ENCODE measurements around the gene LTBP1.

The LTBP1 gene

GRCh38 chr2:33388996-33389395 lies 442.2 kb downstream of the LTBP1 start:
- no peak for DNase-seq (ENCODE audit: low read depth)

- DNase-seq (ENCODE audit: low read depth): peak; percentile 40
Observed at GRCh38 chr2:33389695-33390094, 442.9 kb downstream of the LTBP1 start.

DNA sequence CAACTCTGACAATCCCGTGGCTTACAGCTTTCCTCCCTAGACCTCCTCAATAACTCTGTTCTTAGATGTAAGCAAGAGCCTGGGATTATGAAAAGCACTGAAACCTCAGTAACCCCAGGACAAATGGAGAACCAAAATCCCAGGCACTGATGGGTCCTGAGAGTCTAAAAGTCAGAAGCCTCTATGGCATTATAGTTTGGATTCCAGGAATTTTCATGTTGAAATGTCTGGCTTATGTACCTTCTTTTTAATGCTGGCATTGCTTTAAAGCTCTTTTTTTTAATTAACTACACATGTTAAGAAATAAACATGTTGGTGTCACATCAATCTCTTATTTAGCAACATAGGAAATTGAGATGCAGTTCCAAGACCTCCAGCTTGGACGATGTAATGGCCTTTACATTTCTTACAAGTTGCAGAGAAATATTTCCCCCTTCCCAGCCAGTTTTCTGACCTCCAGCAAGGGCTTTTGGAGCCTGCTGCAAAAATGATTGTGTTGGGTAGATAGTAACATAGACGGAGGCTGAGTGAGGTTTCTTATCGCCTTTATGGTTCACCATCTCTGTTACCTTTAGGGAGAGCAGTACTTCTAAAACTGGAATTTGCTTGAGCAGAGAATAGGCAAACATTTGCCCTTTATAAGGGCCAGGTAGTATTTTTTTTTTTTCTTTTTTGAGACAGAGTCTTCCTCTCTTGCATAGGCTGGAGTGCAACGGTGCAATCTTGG lies 444.9 kb downstream of the LTBP1 start:
- DNase-seq (ENCODE audit: low read depth): peak; percentile 96

DNA sequence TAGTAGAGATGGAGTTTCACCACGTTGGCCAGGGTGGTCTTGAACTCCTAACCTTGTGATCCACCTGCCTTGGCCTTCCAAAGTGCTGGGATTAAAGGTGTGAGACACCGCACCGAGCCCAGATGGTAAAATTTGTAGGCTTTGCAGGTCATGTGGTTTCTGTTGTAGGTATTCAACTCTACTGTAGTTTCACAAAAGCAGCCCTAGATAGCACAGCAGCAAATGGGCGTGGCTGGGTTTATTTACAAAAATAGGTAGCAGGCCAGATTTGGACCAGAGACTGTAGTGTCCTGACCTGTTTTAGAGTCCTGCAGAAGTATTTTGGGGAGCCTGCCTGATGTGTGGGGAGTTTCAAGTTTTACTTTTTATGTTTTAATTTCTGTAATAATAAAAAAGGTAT lies 445.6 kb downstream of the LTBP1 start:
- no peak for DNase-seq (ENCODE audit: low read depth)

- DNase-seq (ENCODE audit: low read depth): no peak
Observed at GRCh38 chr2:33395034-33395433, 448.3 kb downstream of the LTBP1 start.

DNA sequence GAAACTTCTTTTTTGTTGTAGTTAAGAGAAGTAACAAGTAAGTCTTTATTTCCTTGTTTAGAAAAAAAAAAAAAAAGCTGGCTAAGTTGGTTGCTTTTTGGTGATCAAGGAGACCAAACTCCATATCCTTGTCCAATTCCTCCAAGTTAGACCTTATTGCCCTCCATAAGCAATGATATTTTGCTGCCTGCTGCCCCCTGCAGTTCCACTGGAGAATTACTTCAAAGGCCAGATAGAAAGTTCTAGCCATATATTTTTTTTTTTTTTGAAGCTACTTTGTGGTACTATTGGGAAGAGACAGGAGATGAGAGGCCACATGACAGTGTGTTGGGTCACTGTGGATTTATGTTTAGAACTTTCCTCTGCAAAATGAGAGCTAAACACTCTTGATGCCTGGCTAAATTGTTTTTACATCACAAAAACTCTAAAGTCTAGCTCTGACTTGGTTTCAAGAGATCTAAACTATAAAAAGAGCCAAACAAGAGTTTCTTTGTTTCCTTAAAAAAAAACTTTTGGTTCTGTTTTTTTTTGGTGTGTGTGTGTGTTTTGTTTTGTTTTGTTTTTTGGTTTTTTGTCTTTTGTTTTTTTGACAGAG lies 449.0 kb downstream of the LTBP1 start:
- peak; percentile 69 for DNase-seq (ENCODE audit: low read depth)

DNA sequence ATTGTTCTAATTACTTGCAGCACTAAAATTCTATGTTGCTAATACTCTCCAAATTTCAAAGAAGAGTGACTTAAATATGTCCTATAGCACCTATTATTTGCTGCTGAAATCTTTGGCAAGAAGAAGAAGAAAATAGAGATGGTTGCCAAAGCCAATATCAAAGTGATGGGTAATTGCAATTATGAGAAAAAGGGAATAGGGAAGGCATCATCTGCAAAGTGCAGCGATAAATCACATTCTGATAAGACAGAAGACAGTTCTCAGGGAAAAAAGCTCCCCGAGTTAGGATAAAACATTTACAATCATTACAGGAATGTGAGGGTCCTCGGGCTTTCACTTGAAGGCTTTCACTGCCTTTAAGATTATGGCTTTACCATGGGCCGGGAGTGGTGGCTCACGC lies 457.6 kb downstream of the LTBP1 start:
- DNase-seq (ENCODE audit: low read depth): no peak

- DNase-seq (ENCODE audit: low read depth): peak; percentile 22
Observed at GRCh38 chr2:33406622-33407021, 459.9 kb downstream of the LTBP1 start.

- no peak for DNase-seq (ENCODE audit: low read depth)
Observed at GRCh38 chr2:33408109-33408508, 461.4 kb downstream of the LTBP1 start.

- DNase-seq (ENCODE audit: low read depth): no peak
Observed at GRCh38 chr2:33409417-33409955, 462.7 kb downstream of the LTBP1 start.

DNA sequence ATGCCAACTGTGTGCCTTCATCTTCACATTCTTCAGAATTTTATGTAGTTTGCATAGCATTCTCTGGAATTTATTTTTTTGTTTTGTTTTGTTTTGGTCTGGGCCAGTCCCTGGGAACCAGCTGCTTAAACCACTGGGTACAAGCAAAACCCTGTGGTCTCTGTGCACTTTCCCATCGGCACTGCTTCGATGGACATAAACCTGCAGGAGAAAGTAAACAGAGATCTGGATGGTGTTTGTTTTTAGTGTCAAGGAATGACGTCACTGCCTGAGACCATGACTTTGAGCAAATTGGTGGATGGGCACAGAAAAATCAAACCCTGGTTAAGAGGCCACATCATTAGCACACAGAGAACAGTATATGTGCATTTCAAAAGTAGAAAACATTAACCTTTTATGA lies 465.0 kb downstream of the LTBP1 start:
- peak; percentile 97 for DNase-seq (ENCODE audit: low read depth)

DNA sequence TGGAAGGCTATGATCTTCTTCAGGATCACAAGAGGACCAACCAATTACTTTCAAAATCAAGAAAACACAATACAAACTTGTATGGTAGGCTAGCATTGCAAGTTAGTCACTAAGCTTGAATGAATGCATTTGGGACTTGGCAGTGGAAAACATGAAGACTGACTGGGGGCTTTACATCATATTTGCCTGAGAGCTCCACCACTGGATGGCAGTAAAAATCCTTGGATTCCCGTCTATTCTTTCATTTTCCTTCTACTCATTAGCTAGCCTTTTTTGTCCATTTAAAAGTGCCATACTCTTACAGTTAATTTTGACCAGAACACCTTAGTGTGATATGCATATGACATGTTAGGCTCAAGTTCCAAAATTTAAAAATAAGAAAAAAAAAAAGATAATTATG lies 466.2 kb downstream of the LTBP1 start:
- peak; percentile 75 for DNase-seq (ENCODE audit: low read depth)

DNA sequence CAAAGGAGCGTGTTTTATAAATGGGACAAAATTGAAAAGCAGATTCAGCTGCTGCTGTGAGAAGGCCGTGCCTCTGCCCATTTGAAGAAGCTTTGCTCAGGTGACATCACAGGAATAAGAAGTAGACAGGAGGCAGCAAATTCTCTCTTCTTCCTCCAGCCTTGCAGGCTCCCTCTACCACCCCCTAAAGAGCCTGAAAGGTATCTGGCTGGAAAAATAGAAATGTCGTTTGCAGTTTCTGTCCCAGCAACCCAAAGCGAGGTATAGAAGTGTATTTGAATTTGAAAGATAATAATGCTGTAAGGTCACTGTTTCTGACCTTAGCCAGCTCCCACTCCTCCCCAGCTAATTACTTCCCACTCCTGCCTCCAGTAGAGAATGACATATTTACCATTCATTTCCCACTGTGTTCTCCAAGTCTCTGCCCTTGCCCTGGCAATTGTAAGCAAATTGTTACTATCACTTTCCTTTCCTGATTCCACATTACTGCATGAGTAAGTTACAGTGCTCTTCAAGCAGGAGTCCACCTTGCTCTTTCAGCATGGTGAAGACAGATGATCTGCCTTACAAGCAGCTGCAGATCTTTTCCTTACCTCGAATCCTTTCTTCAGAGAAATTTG lies 472.9 kb downstream of the LTBP1 start:
- no peak for DNase-seq (ENCODE audit: low read depth)

DNA sequence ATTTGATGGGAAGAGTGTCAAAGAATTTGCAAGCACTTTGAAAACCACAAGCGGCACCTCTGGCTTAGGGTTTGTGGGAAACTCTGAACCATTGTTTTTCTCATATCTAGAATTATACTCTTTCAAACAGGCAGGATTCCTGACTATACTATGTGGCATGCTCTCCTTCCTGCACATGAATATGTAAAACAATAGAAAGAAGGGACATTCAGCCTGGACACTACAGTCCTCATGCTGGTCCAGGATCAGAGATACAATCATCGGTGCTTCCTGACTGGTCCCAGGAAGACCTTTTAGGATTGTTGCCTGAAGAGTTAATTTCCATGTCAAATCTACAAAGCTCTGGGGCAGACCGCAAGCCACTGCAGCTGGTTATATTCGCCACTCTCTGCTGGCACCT lies 474.0 kb downstream of the LTBP1 start:
- DNase-seq (ENCODE audit: low read depth): no peak

DNA sequence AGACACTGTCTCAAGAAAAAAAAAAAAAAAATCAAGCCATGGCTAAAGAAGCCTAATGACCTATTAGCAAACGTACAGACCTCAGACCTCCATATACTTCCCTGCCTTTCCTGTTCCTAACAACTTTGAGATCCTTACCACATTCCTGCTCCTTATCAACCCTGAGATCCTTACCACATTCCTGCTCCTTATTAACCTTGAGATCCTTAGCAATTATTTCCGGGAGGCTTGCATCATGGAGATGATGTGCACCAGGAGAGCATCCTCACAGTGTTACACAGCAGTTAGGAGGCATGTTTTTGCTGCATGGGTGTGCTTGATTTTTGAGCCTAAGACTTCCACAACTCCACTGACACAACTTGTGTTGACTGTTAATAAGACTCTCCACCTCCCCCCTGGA lies 475.1 kb downstream of the LTBP1 start:
- DNase-seq (ENCODE audit: low read depth): no peak

- no peak for DNase-seq (ENCODE audit: low read depth)
Observed at GRCh38 chr2:33425161-33425560, 478.4 kb downstream of the LTBP1 start.

DNA sequence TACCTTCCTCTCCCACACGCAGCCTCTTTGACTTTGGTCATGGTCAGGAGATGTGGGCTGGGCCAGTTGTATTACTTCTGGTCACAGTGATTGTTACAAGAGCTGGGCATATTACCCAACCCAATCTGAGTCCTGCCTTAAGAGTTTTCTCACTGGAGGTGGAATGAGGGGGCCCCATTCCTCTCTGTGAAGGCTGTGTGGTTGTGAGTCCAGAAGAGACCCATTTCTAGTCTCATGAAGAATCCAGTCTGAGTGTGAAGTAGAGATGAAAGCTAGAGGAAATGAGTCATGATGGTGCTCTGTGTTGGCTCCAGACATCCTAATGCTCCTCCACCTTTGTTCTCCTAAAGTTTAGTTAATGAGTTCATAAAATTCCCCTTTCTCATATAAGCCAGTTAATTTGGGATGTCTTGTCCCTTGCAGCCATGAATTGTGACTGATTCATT lies 478.9 kb downstream of the LTBP1 start:
- no peak for DNase-seq (ENCODE audit: low read depth)

DNA sequence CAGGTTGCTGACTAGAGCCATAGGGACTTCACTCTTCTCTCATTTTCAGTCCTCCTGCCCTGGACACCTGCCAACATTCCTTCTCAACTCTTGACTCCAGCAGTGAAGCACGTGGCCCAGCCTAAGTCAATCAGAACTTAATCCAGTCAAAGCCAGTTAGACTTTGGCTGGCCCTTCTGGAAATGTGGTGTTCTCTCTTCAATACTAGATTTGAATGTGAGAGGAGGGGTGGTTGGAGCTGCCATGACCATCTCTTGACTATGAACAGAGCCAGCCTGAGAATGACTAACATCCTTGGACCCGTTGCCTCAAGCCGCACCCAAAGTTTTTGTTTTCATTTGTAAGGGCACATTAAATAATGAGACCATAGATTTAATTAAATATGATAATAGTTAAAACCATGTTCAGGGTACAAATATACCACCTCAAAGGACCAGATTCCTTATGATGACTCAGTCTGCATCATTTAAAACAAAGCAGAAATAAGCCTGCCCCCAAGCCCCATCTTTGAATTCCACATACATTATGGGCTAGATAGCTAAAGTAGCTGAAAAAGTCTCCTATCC lies 480.0 kb downstream of the LTBP1 start:
- peak; percentile 92 for DNase-seq (ENCODE audit: low read depth)

DNA sequence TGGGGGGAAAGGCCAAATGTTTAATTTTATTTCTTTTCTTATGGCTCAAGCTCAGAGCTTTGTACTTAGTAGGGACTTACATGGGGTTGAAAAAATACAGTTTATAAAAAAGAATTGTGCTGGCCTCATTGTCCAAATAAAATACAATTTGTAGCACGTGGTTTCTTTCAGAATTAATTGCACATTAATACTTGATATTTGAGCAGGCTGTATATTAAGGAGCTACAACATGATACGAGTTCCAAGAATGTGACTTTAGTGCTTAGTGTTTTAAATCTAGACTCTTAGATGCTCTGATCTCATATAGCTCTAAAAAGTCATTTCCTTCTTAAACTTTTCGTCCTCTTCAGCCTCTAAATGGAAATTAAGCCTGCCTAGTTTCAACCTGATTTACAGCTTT lies 483.3 kb downstream of the LTBP1 start:
- DNase-seq (ENCODE audit: low read depth): no peak

DNA sequence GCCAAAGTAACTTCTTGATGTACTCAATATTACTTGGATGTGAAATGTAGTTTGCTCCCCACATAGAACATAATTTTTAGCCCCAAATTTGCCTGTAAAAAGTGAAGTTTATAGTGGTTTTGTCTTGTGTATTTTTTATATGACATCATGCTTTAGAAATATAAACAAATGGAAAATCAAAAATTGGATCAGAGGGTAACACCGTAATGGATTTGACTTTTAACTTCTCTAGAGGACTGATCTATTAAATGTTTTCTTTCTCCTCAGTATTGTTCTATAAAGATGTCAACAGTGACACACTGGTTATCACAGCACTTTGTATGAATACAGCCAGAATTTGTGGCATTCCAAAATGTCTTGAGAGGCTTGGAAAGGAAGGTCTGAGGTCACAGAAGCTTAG lies 484.1 kb downstream of the LTBP1 start:
- DNase-seq (ENCODE audit: low read depth): no peak

- peak; percentile 72 for DNase-seq (ENCODE audit: low read depth)
Observed at GRCh38 chr2:33432871-33433270, 486.1 kb downstream of the LTBP1 start.

DNA sequence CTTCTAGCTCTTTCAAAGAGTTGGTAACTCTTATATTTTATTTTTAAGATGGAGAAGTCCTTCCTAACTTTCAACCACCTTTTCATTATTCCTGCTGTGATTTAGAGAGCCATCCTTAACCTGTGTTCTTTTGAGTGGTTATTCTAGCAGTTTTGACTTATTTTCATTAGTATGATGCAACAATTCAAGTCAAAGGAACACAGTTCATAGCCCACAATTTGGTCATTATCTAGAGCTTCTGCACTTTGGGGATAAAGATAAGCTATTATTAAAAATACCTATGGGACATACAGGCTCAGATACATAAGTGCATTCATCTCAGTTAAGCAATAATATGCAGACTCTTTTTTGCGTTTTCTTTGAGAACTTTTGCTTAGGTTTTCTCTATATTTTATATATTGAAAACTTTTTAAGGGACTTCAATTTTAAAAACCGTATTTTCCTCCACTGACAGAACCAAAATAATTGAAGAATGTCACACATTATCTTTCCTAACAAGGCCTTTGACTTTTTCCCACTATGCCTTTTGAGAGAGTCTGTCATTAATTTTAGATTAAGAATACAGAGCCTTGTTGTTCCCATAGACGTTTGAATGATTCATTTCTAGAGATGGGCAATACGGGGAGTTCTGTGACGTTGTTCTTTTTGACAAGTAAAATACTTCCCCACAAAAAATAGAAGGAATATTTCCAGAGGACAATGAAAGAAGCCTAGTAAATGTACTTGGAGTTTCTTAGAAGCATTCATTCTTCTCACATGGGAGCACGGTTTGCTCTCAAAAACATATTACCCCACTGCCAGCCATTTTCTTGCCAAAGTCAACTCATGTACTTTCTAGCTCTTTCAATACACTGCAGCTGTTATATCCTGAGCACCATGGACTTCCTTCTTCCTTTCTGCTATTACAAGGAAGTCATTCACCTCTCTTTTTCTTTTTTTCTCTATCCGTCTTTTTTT lies 486.8 kb downstream of the LTBP1 start:
- peak; percentile 30 for DNase-seq (ENCODE audit: low read depth)
